Epithelial cell of prostate (primary cell): ENCODE data around the gene MON1A.
"Not testable (repeated sequence)": the region's sequence is repeated elsewhere in the genome, so short reads cannot be mapped to it uniquely, and the experiment has no call there.

Experiments used
- DNase-seq: peaks from one replicate; pipeline ENCODE4 v3.0.0-alpha.2; 2011; ENCODE audit warnings: low read depth, low spot score
- H3K27ac ChIP-seq: fragments of 450-650 bp; 2 replicates; pipeline ENCODE4 v1.5.1; 2017; ENCODE audit warnings: mild to moderate bottlenecking

MON1A gene

GRCh38 chr3:49929291-49930167, at the start of gene MON1A:
TSS of gene MON1A (minus strand) at chr3:49929811. CDS start at chr3:49913346, 16,465 bp downstream.
- DNase-seq = no peak
- peak within 1 kb of the TSS; percentile 62 for H3K27ac ChIP-seq

- H3K27ac ChIP-seq = no peak overlapping the region
- DNase-seq = no peak
Measured at GRCh38 chr3:49976942-49977341, 47.3 kb upstream of the MON1A start.

- H3K27ac ChIP-seq = no peak overlapping the region
- no peak for DNase-seq
Measured at GRCh38 chr3:49972656-49973055, 43.0 kb upstream of the MON1A start.

- H3K27ac ChIP-seq = no peak overlapping the region
- no peak for DNase-seq
Measured at GRCh38 chr3:49968346-49968745, 38.7 kb upstream of the MON1A start.

GRCh38 chr3:49967291-49967690, 37.7 kb upstream of the MON1A start:
- no peak overlapping the region for H3K27ac ChIP-seq
- no peak for DNase-seq

- no peak overlapping the region for H3K27ac ChIP-seq
- no peak for DNase-seq
Measured at GRCh38 chr3:49966233-49966942, 36.8 kb upstream of the MON1A start.

- H3K27ac ChIP-seq = no peak overlapping the region
- no peak for DNase-seq
Measured at GRCh38 chr3:49955636-49956035, 26.0 kb upstream of the MON1A start.

- H3K27ac ChIP-seq = no peak overlapping the region
- no peak for DNase-seq
Measured at GRCh38 chr3:49952924-49953323, 23.3 kb upstream of the MON1A start.

- DNase-seq = no peak
- H3K27ac ChIP-seq = no peak overlapping the region
Measured at GRCh38 chr3:49942651-49943050, 13.0 kb upstream of the MON1A start.

- DNase-seq = no peak
Measured at GRCh38 chr3:49940667-49941249, 11.1 kb upstream of the MON1A start.

GRCh38 chr3:49939858-49940666, 10.5 kb upstream of the MON1A start, which contains the start of gene RBM6:
TSS of gene RBM6 (plus strand) at chr3:49940150. CDS start at chr3:49962642, 22,492 bp downstream.
- peak; percentile 86 for DNase-seq

More at GRCh38 chr3:49940667-49941249, 11.1 kb upstream of the MON1A start:
- H3K27ac ChIP-seq = peak overlapping the region; percentile 92

GRCh38 chr3:49937090-49937489, 7.5 kb upstream of the MON1A start:
- no peak for DNase-seq
- H3K27ac ChIP-seq = no peak overlapping the region

More at GRCh38 chr3:49939858-49940666, 10.5 kb upstream of the MON1A start, which contains the start of gene RBM6:
- peak within 1 kb of the TSS; percentile 92 for H3K27ac ChIP-seq

- DNase-seq, H3K27ac ChIP-seq: not testable (repeated sequence)
Measured at GRCh38 chr3:49932281-49932680, 2.7 kb upstream of the MON1A start.

GRCh38 chr3:49930922-49931321, 1.3 kb upstream of the MON1A start:
- DNase-seq = no peak
- no peak overlapping the region for H3K27ac ChIP-seq

- no peak for DNase-seq
- peak overlapping the region; percentile 62 for H3K27ac ChIP-seq
Measured at GRCh38 chr3:49930168-49930690, 618 bp upstream of the MON1A start.

- peak overlapping the region; percentile 62 for H3K27ac ChIP-seq
- DNase-seq = no peak
Measured at GRCh38 chr3:49928481-49929017, 1.1 kb downstream of the MON1A start.

GRCh38 chr3:49927798-49928197, 1.8 kb downstream of the MON1A start:
- DNase-seq = no peak
- H3K27ac ChIP-seq = no peak overlapping the region

GRCh38 chr3:49926117-49926728, 3.4 kb downstream of the MON1A start:
- no peak for DNase-seq

GRCh38 chr3:49925485-49925884, 4.1 kb downstream of the MON1A start:
- DNase-seq = no peak
- peak overlapping the region; percentile 69 for H3K27ac ChIP-seq

More at GRCh38 chr3:49926117-49926728, 3.4 kb downstream of the MON1A start:
- peak overlapping the region; percentile 9 for H3K27ac ChIP-seq
